ENCODE measurements around the gene MAGI2. TPM values are rescaled to one million over a fixed set of nuclear protein-coding genes. Genes with fewer than 3 reads are reported as not detected.
"Not testable (repeated sequence)": the region's sequence is repeated elsewhere in the genome, so short reads cannot be mapped to it uniquely, and the experiment has no call there.

MAGI2 gene
- total RNA-seq, 1 donor from 2014 or later: 6.0 TPM

DNA sequence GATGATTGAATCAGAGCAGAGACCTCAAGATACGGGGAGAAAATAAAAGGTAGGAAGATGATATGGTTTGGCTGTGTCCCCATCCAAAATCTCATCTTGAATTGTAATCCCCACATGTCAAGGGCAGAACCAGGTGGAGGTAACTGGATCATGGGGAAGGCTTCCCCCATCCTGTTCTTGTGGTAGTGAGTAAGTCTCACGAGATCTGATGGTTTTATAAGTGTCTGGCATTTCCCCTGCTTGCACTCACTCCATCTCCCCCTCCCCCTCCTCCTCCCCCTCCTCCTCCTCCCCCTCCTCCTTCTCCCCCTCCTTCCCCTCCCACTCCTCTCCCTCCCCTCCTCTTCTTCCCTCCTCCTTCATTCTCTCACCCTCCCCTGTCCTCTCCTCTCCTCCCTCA lies 950.2 kb downstream of the MAGI2 start:
- not testable (repeated sequence) for DNase-seq (ENCODE audit: low read depth)

DNA sequence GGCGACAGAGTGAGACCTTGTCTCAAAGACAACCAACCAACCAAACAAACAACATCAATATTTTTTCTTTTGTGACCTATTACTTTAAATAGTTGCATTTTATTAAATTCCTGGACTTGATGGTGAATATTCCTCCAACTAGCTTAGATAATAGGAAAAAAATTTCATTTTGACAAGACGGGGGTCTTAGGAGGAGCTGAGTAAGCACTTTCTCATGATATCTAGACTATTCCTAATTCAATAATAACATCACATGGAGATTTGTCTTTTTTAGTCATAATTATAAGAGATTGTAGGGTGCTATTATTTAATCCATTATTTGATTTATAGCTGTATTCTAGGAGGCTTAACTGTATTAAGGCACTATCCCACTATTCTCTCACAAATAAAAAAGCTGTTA lies 952.4 kb downstream of the MAGI2 start:
- DNase-seq (ENCODE audit: low read depth): no peak

DNA sequence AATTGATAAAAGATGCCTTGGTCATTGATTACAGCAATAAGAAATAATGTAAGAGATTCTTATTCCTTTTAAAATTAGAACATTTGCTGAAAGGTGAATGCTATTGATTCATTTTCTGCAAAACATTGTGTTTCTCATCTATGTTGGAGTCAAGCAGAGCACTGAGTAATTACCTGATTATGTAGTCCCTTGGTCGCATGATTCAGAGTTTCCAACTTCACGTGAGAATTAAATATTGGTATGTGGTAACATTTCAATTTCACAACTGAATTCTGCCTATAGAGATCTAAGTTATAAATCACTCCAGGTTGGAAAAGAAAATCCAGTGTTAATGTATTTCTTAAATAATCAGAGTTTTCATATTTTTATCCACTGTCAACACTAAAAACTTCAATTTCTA lies 953.5 kb downstream of the MAGI2 start:
- no peak for DNase-seq (ENCODE audit: low read depth)

DNA sequence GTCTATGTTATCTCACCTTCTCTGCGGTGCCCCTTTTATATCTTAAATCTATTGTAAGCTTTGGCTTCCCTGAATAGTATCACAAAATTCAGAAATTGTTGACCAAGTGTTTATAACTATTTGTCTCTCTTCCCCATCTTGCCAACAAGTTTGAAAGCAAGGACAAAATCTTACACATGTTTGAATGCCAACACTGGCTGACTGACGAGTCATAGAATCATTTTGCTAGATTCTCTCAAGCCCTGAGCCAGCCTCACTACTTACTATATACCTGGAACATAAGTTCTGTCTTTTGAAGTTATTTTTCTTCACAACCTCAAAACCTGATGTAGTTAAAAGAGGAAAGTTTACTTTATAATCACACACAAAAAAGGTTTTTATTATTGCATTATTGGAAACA lies 954.2 kb downstream of the MAGI2 start:
- peak; percentile 27 for DNase-seq (ENCODE audit: low read depth)

DNA sequence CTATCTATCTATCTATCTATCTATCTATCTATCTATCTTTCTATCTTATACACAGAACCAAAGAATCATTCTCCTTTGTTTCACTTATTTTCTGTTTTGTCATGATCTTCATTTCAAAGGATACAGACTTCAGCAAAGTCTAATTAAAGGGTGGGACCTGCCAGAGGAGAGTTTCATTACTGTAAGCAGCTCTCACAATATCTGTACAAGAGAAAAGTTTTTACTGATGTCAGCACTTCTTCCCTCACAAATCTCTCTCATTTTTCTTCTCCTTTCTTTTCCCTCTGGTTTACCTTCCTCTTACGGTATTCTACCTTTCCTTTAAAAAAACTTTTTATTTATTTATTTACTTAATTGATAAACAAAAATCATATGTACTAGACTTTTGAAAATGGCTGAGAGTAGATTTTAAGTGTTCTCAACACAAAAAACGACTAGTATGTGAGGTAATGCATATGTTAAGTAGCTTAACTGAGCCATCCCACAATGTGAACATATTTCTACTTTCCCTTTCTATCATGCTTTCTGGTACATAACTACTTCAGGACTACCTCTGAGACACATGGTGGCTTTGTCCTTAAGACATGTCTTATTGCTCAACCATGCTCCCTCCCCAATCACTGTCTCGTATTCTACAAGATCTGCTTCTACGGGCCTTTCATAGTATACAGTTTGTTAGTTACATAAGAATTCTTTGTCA lies 955.6 kb downstream of the MAGI2 start:
- no peak for DNase-seq (ENCODE audit: low read depth)

DNA sequence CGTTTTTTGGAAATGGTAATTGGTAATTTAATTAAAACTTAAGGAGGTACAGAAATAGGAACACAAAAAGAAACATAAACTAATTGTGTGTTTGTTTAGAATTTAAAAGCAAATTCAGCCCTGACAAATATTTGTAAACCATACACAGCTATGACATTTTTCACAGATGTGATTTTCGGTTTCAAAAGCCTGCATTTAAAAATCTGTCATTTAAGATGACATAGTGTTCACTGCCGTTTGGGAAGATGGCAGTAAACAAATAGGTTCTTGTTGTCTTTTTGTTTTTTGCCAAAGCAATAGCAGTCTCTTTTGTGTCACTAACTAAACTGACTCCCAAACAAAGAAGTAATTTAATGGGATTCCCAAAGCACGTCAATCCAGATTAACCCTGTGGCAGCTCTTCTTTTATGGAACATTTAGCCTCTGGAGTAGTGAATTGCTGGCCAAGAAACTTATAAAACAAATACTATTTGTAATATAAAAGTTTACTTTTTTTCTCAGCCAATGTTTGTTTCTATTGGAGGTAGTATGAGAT lies 957.3 kb downstream of the MAGI2 start:
- DNase-seq (ENCODE audit: low read depth): no peak

DNA sequence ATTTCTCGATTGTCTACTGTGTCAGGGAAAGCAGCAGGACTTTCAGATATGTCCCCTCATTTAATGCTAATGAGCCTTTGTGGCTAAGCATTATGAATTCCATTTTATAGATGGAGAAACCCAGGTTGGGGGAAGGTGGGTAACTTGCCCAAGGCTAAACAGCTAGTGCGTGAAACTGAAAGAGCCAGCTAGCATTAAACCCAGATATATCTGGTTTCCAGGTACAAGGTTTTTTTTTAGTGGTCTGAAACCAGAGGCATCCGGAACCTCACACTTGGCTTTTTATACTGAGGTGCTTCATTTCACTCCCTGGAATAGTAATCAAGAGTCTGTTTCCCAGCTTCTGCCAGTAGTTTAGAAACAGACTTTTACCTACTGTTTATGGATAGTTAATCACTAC lies 960.1 kb downstream of the MAGI2 start:
- DNase-seq (ENCODE audit: low read depth): no peak

DNA sequence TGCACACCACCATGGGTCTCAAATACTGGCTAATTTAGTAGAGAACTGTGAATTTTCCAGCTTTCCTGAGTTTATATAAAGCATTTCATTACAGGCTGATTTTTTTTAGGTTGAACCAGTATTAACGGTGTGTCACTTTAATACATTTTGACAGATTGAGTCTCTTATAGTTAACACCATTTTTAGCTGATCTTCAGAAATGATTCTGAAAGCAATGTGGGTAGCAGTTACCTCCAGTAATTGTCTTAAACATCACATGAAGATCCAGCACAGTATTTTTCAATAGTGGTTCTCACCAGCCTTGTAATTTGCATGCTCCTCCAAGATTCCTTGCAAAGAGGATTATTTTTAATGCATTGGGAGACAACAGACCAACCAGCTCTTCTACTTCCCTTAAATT lies 961.3 kb downstream of the MAGI2 start:
- no peak for DNase-seq (ENCODE audit: low read depth)

DNA sequence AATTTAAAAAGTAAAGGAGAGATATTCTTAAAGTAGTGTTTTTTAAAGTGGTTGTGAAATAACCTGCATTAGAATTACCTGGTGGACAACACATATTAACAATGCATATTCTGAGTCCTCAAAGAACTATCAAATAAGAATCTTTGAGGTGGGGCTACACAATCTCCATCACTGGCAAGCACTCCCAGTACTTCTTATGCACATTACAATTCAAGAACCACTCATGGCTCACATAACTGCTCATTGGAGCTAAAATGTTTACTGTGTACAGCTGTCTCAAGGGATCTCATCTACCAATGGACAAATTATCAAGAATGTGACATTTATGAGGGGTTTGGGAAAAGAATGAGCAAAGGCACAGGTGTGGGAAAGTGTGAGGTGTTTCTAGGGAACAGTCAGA lies 962.9 kb downstream of the MAGI2 start:
- DNase-seq (ENCODE audit: low read depth): no peak

DNA sequence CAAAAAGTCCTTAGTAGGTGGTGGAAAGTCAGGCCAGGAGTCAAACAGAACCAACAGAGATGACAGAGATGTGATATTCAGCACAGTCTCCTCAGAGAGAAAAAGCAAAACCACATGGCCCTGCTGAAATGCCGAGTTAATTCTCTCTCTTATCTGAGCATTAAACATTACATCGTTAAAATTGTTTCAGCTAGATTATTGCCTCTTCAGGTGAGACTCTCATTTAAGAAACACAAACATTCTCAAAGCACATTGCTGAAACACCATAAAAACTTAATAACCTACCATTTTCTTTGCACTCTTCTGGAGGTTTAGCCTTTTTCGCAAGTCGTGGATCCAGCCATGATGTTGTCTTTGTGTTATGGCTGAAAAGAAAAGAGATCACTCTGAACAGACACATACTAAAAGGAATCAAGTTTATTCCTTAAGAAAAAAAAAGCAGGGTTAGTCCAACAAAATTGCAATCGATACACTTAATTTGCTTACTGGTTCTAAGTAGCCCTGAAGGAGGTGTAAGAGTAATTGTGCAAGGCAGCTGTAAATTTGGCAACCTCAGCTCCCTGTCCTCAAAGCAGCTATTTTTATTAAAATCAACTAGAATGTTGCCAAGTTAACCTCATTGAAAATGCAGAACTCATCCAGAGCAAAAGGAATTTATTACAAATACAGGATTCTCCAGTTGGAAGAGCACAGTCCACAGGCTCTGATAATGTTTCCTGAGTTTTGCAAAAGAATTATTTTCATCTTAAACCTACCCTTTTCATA lies 963.8 kb downstream of the MAGI2 start:
- DNase-seq (ENCODE audit: low read depth): no peak

DNA sequence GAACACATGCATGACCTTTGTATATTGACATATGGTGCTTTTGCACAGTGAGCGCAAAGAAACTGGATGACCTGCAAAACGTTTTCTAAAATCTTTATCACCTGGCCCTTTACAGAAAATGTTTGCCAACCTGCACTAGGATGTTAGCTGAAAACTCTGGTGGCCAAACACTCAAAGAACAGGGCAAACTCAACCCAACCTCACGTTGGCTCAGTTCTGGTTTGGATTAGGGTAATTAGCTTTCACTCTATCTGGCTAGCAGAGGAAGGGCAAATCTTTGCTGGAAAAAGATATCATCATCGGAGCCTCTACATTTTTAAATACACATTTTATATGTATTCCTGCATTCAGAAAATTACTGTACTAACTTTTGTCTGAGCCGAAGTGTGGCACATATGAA lies 966.0 kb downstream of the MAGI2 start:
- no peak for DNase-seq (ENCODE audit: low read depth)

DNA sequence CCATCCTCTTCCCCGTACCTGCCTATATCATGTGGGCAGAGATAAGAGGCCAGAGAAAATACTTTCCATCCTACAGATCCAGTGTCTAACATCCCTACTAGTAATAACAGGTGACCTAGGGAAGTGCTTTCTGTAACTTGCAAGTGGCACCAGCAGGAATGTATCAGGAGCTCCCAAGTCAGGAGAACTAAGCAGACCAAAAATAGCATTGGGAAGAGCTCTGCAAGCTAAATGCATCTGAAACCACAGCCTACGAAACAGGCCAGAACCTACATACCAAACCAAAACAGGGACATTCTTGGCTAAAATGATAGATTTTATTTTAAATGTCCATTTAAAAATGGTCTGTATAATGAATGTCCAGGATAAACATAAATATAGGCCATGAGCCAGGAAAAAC lies 974.1 kb downstream of the MAGI2 start:
- peak; percentile 53 for DNase-seq (ENCODE audit: low read depth)

DNA sequence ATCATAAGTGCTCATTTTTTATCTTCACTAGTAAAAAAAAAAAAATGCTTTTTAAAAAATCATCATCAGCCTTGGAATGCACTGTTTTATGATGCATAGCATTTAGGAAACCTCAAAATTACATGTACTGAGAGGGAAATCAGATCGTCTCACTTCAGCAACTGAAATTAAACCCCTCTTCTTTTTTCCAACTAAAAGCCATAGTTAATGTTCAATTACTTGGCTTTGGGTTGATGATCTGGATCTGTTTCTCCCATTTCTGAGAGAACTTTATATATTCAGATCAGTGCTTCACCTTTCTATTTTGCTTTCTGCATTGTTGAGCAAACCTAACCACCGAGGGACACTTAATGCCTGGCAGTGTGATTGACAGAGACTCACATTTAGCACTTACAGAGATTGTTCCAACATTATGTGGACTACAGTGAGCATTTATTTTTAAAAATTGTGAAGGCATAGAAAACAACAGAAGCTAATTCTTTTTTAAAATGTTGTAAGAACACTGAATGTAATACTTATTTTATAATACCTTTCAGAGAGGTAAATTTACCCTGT lies 976.5 kb downstream of the MAGI2 start:
- no peak for DNase-seq (ENCODE audit: low read depth)

DNA sequence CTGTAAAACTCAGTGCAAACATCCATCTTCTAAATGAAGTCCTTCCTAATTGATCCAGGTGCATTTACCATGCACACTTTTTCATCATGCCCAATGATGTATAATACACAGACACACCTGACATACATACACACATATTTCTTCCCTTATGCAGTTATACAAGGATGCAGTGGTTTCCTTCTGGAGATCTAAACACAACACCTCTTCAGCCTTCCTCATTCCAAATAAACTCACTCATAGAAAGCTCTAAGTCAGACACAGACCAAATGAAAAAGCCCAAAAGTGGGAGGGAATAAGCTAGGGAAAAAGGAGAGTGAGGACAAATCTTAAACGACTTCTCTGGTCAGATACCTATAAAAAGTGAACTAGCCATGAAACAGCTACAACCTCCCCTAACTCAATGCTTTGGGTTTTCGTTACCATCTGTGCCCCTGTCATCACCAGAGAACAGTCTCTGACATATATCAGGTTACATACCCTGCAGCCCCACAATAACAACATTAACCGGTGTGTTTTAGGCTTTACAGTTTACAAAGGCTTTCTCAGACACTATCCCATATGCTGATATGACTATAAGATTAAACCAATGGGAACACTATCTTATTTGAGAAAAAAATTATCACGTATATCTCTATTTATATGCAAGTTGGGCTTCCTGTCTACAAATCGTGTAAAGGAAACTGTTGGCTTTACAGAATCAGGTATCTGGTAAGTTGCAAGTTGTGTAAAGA lies 979.7 kb downstream of the MAGI2 start:
- no peak for DNase-seq (ENCODE audit: low read depth)

DNA sequence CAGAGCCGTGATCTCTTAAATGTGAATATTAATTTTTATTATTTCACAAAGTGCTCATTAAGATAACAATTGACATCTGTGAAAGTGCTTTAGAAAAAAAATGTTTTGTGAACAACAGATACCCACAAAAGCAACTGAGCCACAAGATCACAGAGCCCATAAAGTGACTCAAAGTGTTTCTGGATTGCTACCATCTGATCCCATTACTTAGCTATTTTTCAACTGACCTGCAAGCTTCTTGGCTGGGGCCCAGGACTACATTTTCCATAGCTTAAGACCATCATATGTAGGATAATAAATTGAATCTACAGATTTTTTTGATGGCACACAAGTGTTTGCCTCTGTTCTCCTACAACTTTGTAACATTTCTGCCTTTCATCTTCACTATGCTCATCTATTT lies 980.4 kb downstream of the MAGI2 start:
- peak; percentile 11 for DNase-seq (ENCODE audit: low read depth)

DNA sequence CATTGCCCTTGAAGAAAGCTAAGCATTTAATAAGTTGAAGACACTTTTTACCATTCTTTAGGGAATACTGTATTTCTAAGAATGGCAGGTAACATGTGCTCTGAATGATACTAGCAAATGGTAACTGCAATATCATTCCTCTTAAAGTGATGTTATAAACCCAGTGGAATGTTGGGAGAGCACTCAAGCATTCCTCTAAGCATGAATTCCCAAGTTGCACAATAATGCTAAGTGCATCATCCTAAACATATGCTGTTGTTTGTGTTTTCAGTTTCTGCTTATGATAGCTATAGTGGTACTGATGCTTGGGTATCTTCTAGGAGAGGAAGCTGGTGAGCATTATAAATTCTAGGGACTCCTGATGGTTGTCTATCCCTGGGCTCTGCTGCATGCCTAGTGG lies 980.9 kb downstream of the MAGI2 start:
- DNase-seq (ENCODE audit: low read depth): peak; percentile 43

DNA sequence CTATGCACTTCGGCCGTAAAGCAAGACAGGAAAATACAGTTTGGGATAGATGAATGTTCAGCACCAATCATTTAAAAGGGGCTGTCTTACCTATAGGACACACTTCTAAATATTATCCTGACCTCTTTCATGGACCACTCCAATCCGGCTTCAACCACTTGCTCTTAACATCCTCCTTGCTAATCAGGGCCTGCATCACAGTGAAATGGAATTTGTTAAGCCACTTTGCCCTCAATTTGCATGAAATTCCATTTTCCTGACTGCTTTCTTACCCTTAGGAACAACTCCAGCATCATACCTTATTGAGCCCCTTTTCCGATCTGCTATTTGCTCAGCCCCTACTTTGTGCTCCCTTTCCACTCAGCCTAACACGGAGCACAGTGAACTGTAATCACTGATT lies 987.6 kb downstream of the MAGI2 start:
- DNase-seq (ENCODE audit: low read depth): no peak

DNA sequence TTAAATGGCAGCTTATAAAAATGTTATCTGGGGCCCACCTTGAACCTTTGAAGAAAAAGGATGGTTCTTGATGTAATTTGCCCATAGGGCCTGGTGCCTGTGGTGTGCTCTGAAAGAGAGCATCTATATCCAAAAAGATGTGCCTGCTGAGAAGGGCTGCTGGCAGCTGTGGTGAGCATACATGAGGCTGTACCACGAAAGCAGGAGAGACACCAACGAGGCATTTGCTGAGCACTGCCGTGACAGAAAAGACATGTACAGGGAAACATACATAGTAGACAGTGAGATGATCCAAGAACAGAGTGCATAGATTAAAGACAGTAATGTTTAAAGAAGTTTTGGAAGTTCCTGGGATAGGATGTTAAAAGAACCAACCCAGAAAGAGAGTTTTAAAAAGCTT lies 990.4 kb downstream of the MAGI2 start:
- no peak for DNase-seq (ENCODE audit: low read depth)

DNA sequence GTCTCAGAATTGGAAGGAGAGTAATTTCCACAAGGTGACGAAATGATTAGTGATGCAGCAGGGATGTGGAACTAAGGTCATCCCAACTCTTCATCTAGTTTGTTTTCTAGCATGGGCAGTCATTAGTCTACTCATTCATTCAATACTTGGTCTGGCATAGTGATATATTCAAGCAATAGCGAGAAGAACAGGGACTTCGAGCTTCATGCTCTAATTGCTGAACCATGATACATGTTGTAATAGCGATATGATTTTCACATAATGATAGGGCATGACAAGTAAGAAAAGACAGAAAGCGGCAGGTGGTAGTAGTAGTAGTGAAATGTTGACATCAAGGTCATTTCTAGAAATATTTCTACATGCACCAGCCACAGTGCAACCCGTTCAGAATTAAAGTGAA lies 1002.8 kb downstream of the MAGI2 start:
- DNase-seq (ENCODE audit: low read depth): peak; percentile 25

DNA sequence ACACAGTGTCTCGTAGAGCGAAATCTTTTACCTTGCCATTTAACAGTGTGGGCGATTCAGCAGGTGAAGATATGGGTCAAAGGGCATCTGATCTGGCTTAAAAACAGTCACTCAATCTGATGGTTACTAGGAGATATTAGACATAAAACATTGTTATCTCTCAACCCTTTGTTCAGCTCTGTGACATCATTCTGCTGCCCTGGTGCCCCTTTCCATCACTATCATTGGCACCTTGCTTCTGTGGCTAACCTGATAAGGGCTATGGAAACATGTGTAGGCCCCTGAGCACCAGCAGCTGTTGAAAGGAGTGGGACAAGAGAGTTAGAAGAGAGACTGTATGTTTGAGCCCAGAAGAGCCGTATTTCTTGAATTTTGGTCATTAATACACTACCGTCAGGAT lies 1004.6 kb downstream of the MAGI2 start:
- DNase-seq (ENCODE audit: low read depth): no peak

DNA sequence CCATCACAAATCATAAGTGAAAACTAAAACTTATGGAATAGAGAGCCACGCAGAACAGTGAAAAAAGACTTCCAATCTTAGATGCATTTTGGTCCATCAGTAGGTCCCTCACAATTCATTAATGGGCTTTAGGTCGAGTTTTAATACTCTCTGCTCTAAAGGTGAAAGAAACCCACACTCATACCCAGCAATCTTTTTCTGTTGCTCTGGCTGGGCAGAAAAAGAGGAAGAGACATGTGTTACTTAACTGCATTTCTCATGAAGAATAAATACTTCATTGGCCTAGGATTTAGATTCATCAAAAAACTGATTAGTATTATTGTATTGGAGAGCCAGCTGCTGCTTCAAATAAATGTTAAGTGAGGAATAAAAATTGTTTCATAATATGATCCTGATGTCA lies 1009.2 kb downstream of the MAGI2 start:
- DNase-seq (ENCODE audit: low read depth): no peak

DNA sequence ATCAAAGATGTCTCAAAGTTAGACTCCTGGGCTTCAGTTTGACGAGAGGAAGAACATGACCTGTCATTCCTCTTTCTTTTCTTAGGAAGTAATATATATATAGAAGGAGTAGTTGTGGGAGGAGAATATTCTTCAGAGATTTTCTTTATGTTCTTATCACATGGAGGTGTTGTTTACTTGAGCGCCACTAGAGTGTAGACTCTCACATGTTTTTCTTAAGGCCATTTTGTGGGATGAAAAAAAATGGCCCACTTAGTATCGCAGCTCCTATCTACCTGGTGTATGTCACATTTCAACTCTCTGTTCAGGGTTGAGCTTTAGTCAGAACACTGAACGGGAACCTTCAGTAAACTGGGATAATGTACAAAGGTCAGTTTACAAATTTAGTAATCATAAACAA lies 1009.7 kb downstream of the MAGI2 start:
- DNase-seq (ENCODE audit: low read depth): no peak

All from myocyte (in vitro differentiated cells).